AG04450 (cell line): ENCODE results near the gene SMCO2. TPM values are rescaled to one million over a fixed set of nuclear protein-coding genes. Genes with fewer than 3 reads are reported as not detected.

ENCODE experiments used
- CTCF ChIA-PET: fragments of 300-600, 350-600 bp; formaldehyde crosslinking; extraction: SDS; loops from one replicate; lab custom pipeline; 2022; ENCODE audit warnings: antibody characterized with exemption, inconsistent platforms; lab: Charles Lee
- POLR2A ChIA-PET: fragments of 350-600 bp; formaldehyde crosslinking; extraction: SDS; loops from one replicate; lab custom pipeline; 2021; ENCODE audit warnings: antibody characterized with exemption, inconsistent platforms; lab: Yijun Ruan, JAX
- DNase-seq: peaks from one replicate; pipeline ENCODE4 v3.0.0-alpha.2; 2011; ENCODE audit warnings: low read depth, low spot score
- H3K27ac ChIP-seq: one replicate; pipeline ENCODE4 v1.5.1; 2012; ENCODE audit warnings: low read depth, low read length, control low read depth
- H3K27me3 ChIP-seq: one replicate; pipeline ENCODE4 v1.6.0; 2012; ENCODE audit warnings: low read length; ENCODE audit not compliant: control insufficient read depth, insufficient read depth
- H3K4me3 ChIP-seq: 2 replicates; pipeline ENCODE4 v1.5.1; 2011; ENCODE audit warnings: mild to moderate bottlenecking, low read depth, low read length, control low read depth
- H3K9me3 ChIP-seq: 2 replicates; pipeline ENCODE4 v1.5.1; 2012; ENCODE audit warnings: low read length; ENCODE audit not compliant: control insufficient read depth, insufficient read depth
- polyA plus RNA-seq: library from polyadenylated mRNA; depleted of rRNA; stranded (reverse); fragments of >200 nt; gene quantifications from 2 replicates; pipeline ENCODE4 v1.2.3, GENCODE V29; 2011
- TF ChIP-seq, protein P1 (sequence below): IDR thresholded peaks from 2 replicates; pipeline ENCODE4 v1.5.1; 2011; ENCODE audit warnings: low read depth, low read length, control low read depth, inconsistent platforms

SMCO2 gene
- polyA plus RNA-seq, 1 experiment, result 0.55 TPM

DNA sequence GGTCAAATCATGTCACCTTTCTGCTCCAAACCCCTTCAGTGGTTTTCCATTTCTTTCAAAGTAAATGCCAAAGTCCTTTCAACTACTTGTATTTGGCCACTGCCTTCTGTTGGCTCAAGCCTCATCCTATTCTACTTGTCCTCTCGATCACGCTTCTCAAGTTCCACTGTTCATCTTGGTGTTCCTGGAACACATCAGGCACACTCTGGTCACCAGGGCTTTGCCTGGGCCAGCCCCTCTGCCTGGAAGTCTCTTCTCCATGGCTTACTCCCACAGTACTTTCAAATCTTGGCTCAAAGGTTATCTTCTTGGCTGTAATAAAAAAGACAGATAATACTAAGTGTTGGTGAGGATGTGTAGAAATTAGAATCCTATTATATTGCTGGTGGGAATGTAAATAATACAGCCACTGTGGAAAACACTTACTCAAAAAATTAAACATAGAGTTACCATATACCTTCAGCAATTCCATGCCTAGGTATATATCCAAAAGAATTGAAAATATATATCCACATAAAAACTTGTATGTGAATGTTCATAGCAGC, 60.2 kb downstream of the SMCO2 start:
- no peak overlapping the region for H3K27ac ChIP-seq
- ChIA-PET POLR2A (no interaction called here), CTCF (no interaction called here)
- no peaks in the 10 kb centered on the region for H3K9me3 ChIP-seq
- DNase-seq, result no peak
- no peak overlapping the region for H3K4me3 ChIP-seq
- H3K27me3 ChIP-seq, result no peaks in the 10 kb centered on the region
- TF ChIP-seq, protein P1, sequence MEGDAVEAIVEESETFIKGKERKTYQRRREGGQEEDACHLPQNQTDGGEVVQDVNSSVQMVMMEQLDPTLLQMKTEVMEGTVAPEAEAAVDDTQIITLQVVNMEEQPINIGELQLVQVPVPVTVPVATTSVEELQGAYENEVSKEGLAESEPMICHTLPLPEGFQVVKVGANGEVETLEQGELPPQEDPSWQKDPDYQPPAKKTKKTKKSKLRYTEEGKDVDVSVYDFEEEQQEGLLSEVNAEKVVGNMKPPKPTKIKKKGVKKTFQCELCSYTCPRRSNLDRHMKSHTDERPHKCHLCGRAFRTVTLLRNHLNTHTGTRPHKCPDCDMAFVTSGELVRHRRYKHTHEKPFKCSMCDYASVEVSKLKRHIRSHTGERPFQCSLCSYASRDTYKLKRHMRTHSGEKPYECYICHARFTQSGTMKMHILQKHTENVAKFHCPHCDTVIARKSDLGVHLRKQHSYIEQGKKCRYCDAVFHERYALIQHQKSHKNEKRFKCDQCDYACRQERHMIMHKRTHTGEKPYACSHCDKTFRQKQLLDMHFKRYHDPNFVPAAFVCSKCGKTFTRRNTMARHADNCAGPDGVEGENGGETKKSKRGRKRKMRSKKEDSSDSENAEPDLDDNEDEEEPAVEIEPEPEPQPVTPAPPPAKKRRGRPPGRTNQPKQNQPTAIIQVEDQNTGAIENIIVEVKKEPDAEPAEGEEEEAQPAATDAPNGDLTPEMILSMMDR, result no peak

DNA sequence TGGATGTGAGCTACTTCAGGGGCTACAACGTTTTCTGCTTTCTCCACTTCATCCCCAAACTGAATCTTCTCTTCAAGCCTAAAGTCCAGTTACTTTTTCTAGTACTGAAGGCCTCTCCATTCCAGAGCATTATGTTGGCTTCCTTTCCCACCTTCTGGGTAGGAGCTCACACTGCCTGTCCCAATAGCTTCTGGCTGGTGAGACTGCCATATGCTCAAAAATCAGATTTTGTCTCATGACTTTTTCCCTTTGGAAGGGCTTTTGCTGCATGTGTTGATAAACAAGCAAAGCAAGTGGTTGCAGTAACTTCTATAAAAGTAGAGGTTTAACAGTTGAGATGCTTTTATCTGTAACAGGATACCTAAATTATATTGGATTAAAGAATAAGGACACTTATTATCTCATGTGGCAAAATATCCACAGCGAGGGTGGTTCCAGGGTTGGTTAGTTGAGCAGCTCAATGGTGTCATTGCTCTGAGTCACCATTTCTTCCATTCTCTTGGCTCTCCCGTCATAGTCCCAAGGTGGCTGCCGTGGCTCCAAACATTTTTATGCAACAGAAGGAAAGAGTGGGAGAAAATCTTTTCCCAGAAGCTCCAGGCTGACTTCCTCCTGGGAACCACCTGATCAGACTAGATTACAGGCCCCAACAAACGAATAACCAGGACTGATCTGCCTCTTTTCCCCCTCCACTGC, 62.3 kb downstream of the SMCO2 start:
- CTCF ChIA-PET, result no interaction called here
- DNase-seq, result no peak
- H3K27ac ChIP-seq, result no peak overlapping the region
- no peaks in the 10 kb centered on the region for H3K9me3 ChIP-seq
- POLR2A ChIA-PET, result no interaction called here
- TF ChIP-seq, protein P1, result no peak
- H3K4me3 ChIP-seq, result no peak overlapping the region
- no peaks in the 10 kb centered on the region for H3K27me3 ChIP-seq

DNA sequence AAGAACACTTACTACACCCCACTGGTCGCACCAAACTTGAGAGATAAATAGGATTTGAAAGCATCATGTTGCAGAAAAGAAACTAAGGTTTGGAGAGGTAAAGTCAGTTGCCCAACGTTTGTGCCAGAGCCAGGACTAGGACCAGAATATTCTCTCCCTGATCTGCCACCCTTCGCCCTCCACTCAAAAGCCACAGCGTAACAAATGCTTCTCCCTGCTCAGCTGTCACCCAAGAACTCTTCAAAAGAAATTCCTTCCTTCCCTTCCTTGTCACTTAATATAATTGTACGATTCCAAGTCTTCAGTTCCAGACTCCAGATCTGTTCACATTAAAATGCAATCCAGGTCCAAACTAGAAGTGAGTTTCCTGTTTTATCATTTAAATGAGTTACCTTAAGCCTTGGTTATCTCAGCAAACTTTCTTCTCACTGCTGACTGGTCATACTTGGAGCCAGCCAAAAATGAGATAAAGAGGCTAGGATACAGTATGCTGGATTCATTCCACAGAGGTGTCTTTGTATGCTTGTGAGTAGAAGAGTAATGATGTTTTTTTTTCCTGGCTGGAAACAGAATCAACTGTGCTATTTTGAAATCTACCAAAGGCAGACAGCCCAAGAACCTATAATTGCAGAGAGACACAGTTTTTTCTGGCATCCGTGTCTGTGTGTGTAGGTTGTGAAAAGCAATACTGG, 64.6 kb downstream of the SMCO2 start:
- H3K27me3 ChIP-seq, result no peaks in the 10 kb centered on the region
- DNase-seq, result no peak
- POLR2A ChIA-PET, result no interaction called here
- H3K27ac ChIP-seq, result no peak overlapping the region
- TF ChIP-seq, protein P1, result no peak
- CTCF ChIA-PET, result interaction anchor here (0.7 kb wide), 1 partner anchor 164 kb away, joined by 3 read pairs; no protein-coding TSS in a partner anchor
- no peaks in the 10 kb centered on the region for H3K9me3 ChIP-seq
- H3K4me3 ChIP-seq, result no peak overlapping the region

DNA sequence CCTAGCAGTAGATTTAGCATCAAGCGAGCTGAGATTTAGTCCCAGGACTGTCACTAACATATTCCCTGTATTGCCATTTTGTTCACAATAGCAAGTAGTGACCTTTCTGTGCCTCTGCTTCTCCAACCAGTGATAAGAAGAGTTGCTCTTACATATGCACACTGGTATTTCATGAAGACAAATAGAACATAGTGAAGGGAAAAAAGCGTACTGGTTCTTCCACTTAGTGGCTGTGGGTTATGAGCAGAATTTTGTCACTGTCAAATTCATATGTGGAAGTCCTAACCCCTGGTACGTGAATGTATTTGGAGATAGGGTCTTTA, 65.1 kb downstream of the SMCO2 start:
- ChIA-PET CTCF (interaction anchor here (0.7 kb wide), 1 partner anchor 163 kb away, joined by 3 read pairs; no protein-coding TSS in a partner anchor), POLR2A (no interaction called here)
- Histone ChIP-seq H3K4me3 (no peak overlapping the region), H3K27ac (no peak overlapping the region), H3K27me3 (no peaks in the 10 kb centered on the region), H3K9me3 (no peaks in the 10 kb centered on the region)
- no peak for DNase-seq
- TF ChIP-seq, protein P1, result no peak
